Stimulated activated naive CD8-positive, alpha-beta T cell treated with anti-CD3 and anti-CD28 coated beads, Interleukin-15, Interleukin-2, amounts not matched to agents 100 ng/mL and 50 ng/mL, for 24 hours (primary cell): Measurements from ENCODE around the gene ZNF550.
A peak's percentile ranks its signal among the peaks of the same experiment; 100 is the strongest.

ENCODE experiments used
- H3K27ac Mint-ChIP-seq: one replicate; pipeline ENCODE4 v1.8.0; 2021; ENCODE audit warnings: mild to moderate bottlenecking, mixed read lengths
- H3K27me3 Mint-ChIP-seq: one replicate; pipeline ENCODE4 v1.8.0; 2021; ENCODE audit warnings: mixed read lengths
- H3K36me3 Mint-ChIP-seq: one replicate; pipeline ENCODE4 v1.8.0; 2021; ENCODE audit warnings: low read depth, mixed read lengths
- H3K4me1 Mint-ChIP-seq: one replicate; pipeline ENCODE4 v1.8.0; 2021; ENCODE audit warnings: low read depth, mixed read lengths
- H3K4me3 Mint-ChIP-seq: one replicate; pipeline ENCODE4 v1.8.0; 2021; ENCODE audit warnings: mild to moderate bottlenecking, mixed read lengths
- H3K9me3 Mint-ChIP-seq: one replicate; pipeline ENCODE4 v1.8.0; 2021; ENCODE audit warnings: mixed read lengths

Gene ZNF550

GRCh38 chr19:57559404-57560025, at the start of gene ZNF550:
TSS of gene ZNF550 (minus strand) at chr19:57559863. CDS start at chr19:57559682, 181 bp downstream.
- Mint-ChIP-seq H3K4me3 (peak within 1 kb of the TSS; percentile 99), H3K27ac (peak within 1 kb of the TSS; percentile 95), H3K4me1 (peaks cover 37% of the 10 kb centered on the region), H3K36me3 (peaks cover 60% of the 10 kb centered on the region), H3K27me3 (peaks cover 8% of the 10 kb centered on the region), H3K9me3 (peaks cover 24% of the 10 kb centered on the region)

DNA sequence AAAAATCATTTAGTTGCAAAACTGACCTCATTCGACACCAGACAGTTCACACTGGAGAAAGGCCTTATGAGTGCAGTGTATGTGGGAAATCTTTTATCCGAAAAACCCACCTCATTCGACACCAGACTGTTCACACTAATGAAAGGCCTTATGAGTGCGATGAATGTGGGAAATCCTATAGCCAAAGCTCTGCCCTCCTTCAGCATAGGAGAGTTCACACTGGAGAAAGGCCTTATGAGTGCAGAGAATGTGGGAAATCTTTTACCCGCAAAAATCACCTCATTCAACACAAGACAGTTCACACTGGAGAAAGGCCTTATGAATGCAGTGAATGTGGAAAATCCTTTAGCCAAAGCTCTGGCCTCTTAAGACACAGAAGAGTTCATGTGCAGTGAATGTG, 47.3 kb upstream of the ZNF550 start:
- H3K9me3 Mint-ChIP-seq, result peaks cover 52% of the 10 kb centered on the region

GRCh38 chr19:57599761-57600383, 40.2 kb upstream of the ZNF550 start, which contains the start of gene ZNF530:
TSS of gene ZNF530 (plus strand) at chr19:57599885. CDS start at chr19:57604346, 4,461 bp downstream.
- Mint-ChIP-seq H3K36me3 (peaks cover 40% of the 10 kb centered on the region), H3K9me3 (peaks cover 59% of the 10 kb centered on the region), H3K4me3 (peak within 1 kb of the TSS; percentile 83), H3K4me1 (peaks cover 23% of the 10 kb centered on the region), H3K27ac (no peak within 1 kb of the TSS), H3K27me3 (no peaks in the 10 kb centered on the region)

More for the DNA sequence above, 47.3 kb upstream of the ZNF550 start:
- H3K4me3 Mint-ChIP-seq, result no peak overlapping the region
- no peaks in the 10 kb centered on the region for H3K27me3 Mint-ChIP-seq
- H3K27ac Mint-ChIP-seq, result no peak overlapping the region
- peaks cover 75% of the 10 kb centered on the region for H3K36me3 Mint-ChIP-seq
- H3K4me1 Mint-ChIP-seq, result no peaks in the 10 kb centered on the region

DNA sequence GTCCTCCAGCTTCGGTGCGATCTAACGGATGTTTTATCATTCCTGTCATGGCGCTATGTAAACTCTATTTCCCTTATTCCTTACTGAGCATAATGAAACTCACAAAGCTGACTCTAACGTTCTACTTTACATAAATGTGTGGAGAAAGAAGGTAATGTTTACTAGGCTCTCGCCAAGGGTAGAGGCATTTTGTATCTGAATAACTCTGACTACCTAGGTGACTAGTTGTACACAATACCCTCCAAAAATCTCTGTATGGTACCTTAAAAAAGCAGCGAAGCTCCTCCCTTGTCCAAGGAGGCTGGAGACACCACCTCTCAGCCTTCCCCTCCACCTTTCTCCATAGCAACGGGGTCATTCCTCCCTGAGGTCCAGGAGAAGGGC, 39.7 kb upstream of the ZNF550 start:
- H3K9me3 Mint-ChIP-seq, result peaks cover 57% of the 10 kb centered on the region
- peak overlapping the region; percentile 83 for H3K4me3 Mint-ChIP-seq
- H3K36me3 Mint-ChIP-seq, result peaks cover 35% of the 10 kb centered on the region
- H3K4me1 Mint-ChIP-seq, result peaks cover 23% of the 10 kb centered on the region
- no peaks in the 10 kb centered on the region for H3K27me3 Mint-ChIP-seq
- no peak overlapping the region for H3K27ac Mint-ChIP-seq

GRCh38 chr19:57587529-57587928, 27.9 kb upstream of the ZNF550 start:
- H3K36me3 Mint-ChIP-seq, result peaks cover 80% of the 10 kb centered on the region
- peaks cover 19% of the 10 kb centered on the region for H3K4me1 Mint-ChIP-seq
- no peaks in the 10 kb centered on the region for H3K27me3 Mint-ChIP-seq
- peaks cover 55% of the 10 kb centered on the region for H3K9me3 Mint-ChIP-seq
- no peak overlapping the region for H3K4me3 Mint-ChIP-seq
- no peak overlapping the region for H3K27ac Mint-ChIP-seq

- Mint-ChIP-seq H3K36me3 (peaks cover 54% of the 10 kb centered on the region), H3K4me3 (peak within 1 kb of the TSS; percentile 93), H3K27ac (peak within 1 kb of the TSS; percentile 80), H3K9me3 (peaks cover 45% of the 10 kb centered on the region), H3K4me1 (peaks cover 23% of the 10 kb centered on the region), H3K27me3 (no peaks in the 10 kb centered on the region)
Measured at GRCh38 chr19:57583521-57584416, 24.1 kb upstream of the ZNF550 start, which contains the start of gene ZIK1. TSS of gene ZIK1 (plus strand) at chr19:57584145. CDS start at chr19:57584357, 212 bp downstream.

GRCh38 chr19:57583104-57583520, 23.4 kb upstream of the ZNF550 start:
- H3K4me3 Mint-ChIP-seq, result peak overlapping the region; percentile 93
- peaks cover 47% of the 10 kb centered on the region for H3K36me3 Mint-ChIP-seq
- H3K4me1 Mint-ChIP-seq, result peaks cover 25% of the 10 kb centered on the region
- H3K9me3 Mint-ChIP-seq, result peaks cover 41% of the 10 kb centered on the region
- H3K27ac Mint-ChIP-seq, result no peak overlapping the region
- no peaks in the 10 kb centered on the region for H3K27me3 Mint-ChIP-seq

GRCh38 chr19:57578487-57579205, 19.0 kb upstream of the ZNF550 start, which contains the start of gene ZNF416:
TSS of gene ZNF416 (minus strand) at chr19:57578911. CDS start at chr19:57578704, 207 bp downstream.
- no peaks in the 10 kb centered on the region for H3K27me3 Mint-ChIP-seq
- H3K36me3 Mint-ChIP-seq, result peaks cover 53% of the 10 kb centered on the region
- peak within 1 kb of the TSS; percentile 82 for H3K4me3 Mint-ChIP-seq
- peaks cover 21% of the 10 kb centered on the region for H3K4me1 Mint-ChIP-seq
- H3K27ac Mint-ChIP-seq, result peak within 1 kb of the TSS; percentile 26
- peaks cover 56% of the 10 kb centered on the region for H3K9me3 Mint-ChIP-seq

DNA sequence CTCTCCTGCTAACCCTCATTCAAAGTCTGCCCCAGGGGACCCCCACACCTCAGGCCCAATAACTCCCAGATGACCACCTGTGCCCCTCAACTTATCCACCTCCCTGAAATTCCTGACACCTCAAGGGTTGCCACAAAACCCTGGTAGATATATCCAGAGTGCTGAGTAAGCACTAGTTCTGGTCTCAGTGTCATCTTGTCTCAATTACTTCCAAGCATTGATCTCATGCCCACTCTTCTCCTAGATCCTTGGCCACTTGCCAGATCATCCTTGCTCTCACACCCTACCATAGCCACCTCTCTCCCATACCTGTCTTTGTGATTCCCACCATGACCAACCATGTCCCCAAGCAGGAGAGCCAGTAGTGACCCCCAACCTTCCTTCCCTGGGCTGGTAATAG, 17.0 kb upstream of the ZNF550 start:
- Mint-ChIP-seq H3K27me3 (no peaks in the 10 kb centered on the region), H3K4me1 (peaks cover 19% of the 10 kb centered on the region), H3K27ac (no peak overlapping the region), H3K9me3 (peaks cover 61% of the 10 kb centered on the region), H3K36me3 (peaks cover 65% of the 10 kb centered on the region), H3K4me3 (no peak overlapping the region)

DNA sequence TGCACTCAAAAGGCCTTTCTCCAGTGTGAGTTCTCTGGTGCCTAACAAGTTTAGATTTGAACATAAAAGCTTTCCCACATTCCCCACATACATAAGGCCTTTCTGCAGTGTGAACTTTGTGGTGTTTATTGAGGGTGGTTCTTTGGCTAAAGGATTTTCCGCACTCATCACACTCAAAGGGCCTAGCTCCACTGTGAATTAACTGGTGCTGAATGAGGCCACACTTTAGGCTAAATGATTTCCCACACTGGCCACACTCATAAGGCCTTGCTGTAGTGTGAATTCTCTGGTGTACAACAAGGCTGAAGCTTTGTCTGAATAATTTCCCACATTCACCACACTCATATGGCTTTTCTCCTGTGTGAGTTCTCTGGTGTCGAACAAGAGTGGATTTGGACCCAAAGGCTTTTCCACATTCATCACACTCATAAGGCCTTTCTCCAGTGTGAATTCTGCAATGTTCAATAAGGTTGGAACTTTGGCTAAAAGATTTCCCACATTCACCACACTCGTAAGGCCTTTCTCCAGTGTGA, 12.8 kb upstream of the ZNF550 start:
- Mint-ChIP-seq H3K9me3 (peaks cover 60% of the 10 kb centered on the region), H3K27me3 (no peaks in the 10 kb centered on the region), H3K36me3 (peaks cover 68% of the 10 kb centered on the region), H3K4me3 (no peak overlapping the region), H3K27ac (no peak overlapping the region), H3K4me1 (peaks cover 7% of the 10 kb centered on the region)

DNA sequence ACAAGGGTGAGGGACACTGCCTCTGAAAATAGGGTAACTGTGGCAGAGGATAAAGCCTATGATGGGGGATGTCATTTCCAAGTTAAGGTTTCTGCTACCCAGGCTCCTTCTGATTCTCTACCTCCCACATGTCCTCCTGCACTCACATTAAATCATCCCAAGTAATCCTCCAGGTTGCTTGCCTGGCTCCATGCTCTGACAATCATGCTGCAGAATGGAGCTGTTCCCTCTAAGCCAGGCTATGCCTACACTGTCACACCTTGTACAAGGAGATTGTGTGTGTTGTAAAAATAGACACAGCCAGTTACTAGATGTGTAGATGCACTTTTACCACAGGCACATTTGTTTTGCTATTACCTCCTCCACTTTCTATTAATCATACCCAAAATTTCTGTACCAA, 11.0 kb upstream of the ZNF550 start:
- Mint-ChIP-seq H3K4me3 (no peak overlapping the region), H3K27me3 (no peaks in the 10 kb centered on the region), H3K36me3 (peaks cover 64% of the 10 kb centered on the region), H3K27ac (no peak overlapping the region), H3K9me3 (peaks cover 56% of the 10 kb centered on the region), H3K4me1 (no peaks in the 10 kb centered on the region)

- Mint-ChIP-seq H3K27me3 (peaks cover 1% of the 10 kb centered on the region), H3K9me3 (peaks cover 45% of the 10 kb centered on the region)
Measured at GRCh38 chr19:57566396-57567265, 7.0 kb upstream of the ZNF550 start.

DNA sequence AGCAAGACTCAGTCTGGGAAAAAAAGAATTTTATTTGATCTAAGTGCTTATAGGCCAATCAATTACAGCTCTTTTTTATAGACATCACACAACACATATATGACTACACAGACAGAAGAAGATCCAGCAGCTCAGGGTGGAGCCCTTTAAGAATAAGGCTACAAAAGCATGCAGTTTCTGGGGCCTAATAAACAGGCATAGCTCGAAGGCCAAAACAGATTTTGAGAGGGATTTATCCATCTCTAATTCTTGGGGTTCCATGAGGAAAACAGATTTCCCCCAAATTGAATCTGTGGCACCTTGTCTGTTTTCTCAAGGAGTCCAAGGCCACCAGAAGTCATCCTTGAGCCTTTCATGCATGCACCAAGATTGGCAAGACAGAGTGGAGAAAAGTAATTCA, 3.9 kb upstream of the ZNF550 start:
- Mint-ChIP-seq H3K36me3 (peaks cover 46% of the 10 kb centered on the region), H3K9me3 (peaks cover 45% of the 10 kb centered on the region), H3K27me3 (peaks cover 8% of the 10 kb centered on the region), H3K27ac (no peak overlapping the region), H3K4me3 (no peak overlapping the region), H3K4me1 (peaks cover 22% of the 10 kb centered on the region)

More at GRCh38 chr19:57566396-57567265, 7.0 kb upstream of the ZNF550 start:
- Mint-ChIP-seq H3K36me3 (peaks cover 36% of the 10 kb centered on the region), H3K4me1 (no peaks in the 10 kb centered on the region), H3K4me3 (no peak overlapping the region), H3K27ac (no peak overlapping the region)
